ENCODE measurements around the gene LRP1-AS. TPM values are rescaled to one million over a fixed set of nuclear protein-coding genes. Genes with fewer than 3 reads are reported as not detected.

The LRP1-AS gene
- total and polyA plus RNA-seq, 2 experiments from 2014 or later, result not detected

- Histone ChIP-seq H3K4me3 (no peak overlapping the region), H3K4me1 (ENCODE audit: low read depth) (peaks cover 7% of the 10 kb centered on the region), H3K9me3 (ENCODE audit: low read depth) (no peaks in the 10 kb centered on the region), H3K36me3 (peaks cover 7% of the 10 kb centered on the region), H3K27ac (no peak overlapping the region), H3K27me3 (no peaks in the 10 kb centered on the region)
- no peak for TF ChIP-seq CTCF (IDR thresholded peaks at IDR 0.05; ENCODE audit: low read depth, low read length)
- DNase-seq (ENCODE audit: low read depth in 1 of 2, low spot score in 1 of 2), result no peak
These were observed 48.9 kb downstream of the LRP1-AS start for GRCh38 chr12:57098546-57098945.

GRCh38 chr12:57097554-57097835 is 49.9 kb downstream of the LRP1-AS start:
- no peak for DNase-seq (ENCODE audit: low read depth in 1 of 2, low spot score in 1 of 2)
- Histone ChIP-seq H3K36me3 (peaks cover 7% of the 10 kb centered on the region), H3K27me3 (no peaks in the 10 kb centered on the region), H3K4me1 (ENCODE audit: low read depth) (peaks cover 7% of the 10 kb centered on the region), H3K4me3 (no peak overlapping the region), H3K27ac (no peak overlapping the region), H3K9me3 (ENCODE audit: low read depth) (no peaks in the 10 kb centered on the region)
- TF ChIP-seq CTCF (IDR thresholded peaks at IDR 0.05; ENCODE audit: low read depth, low read length), result no peak

- H3K27me3 ChIP-seq, result no peaks in the 10 kb centered on the region
- H3K4me1 ChIP-seq (ENCODE audit: low read depth), result peaks cover 7% of the 10 kb centered on the region
These were observed 50.5 kb downstream of the LRP1-AS start for GRCh38 chr12:57096748-57097553.

GRCh38 chr12:57096099-57096572 is 51.3 kb downstream of the LRP1-AS start:
- Histone ChIP-seq H3K36me3 (peaks cover 15% of the 10 kb centered on the region), H3K9me3 (ENCODE audit: low read depth) (no peaks in the 10 kb centered on the region), H3K27me3 (no peaks in the 10 kb centered on the region), H3K4me3 (no peak overlapping the region), H3K27ac (peak overlapping the region; percentile 16), H3K4me1 (ENCODE audit: low read depth) (peaks cover 7% of the 10 kb centered on the region)
- peak in 1 of 2 donors; percentile 41 for DNase-seq (ENCODE audit: low read depth in 1 of 2, low spot score in 1 of 2)
- TF ChIP-seq CTCF (IDR thresholded peaks at IDR 0.05; ENCODE audit: low read depth, low read length), result no peak

More at GRCh38 chr12:57096748-57097553, 50.5 kb downstream of the LRP1-AS start:
- Histone ChIP-seq H3K36me3 (peaks cover 9% of the 10 kb centered on the region), H3K4me3 (no peak overlapping the region), H3K9me3 (ENCODE audit: low read depth) (no peaks in the 10 kb centered on the region), H3K27ac (peak overlapping the region; percentile 16)
- no peak for DNase-seq (ENCODE audit: low read depth in 1 of 2, low spot score in 1 of 2)
- no peak for TF ChIP-seq CTCF (IDR thresholded peaks at IDR 0.05; ENCODE audit: low read depth, low read length)

- no peaks in the 10 kb centered on the region for H3K9me3 ChIP-seq (ENCODE audit: low read depth)
- no peak overlapping the region for H3K4me3 ChIP-seq
- peaks cover 10% of the 10 kb centered on the region for H3K4me1 ChIP-seq (ENCODE audit: low read depth)
- no peaks in the 10 kb centered on the region for H3K27me3 ChIP-seq
- H3K27ac ChIP-seq, result peak overlapping the region; percentile 62
- peaks cover 15% of the 10 kb centered on the region for H3K36me3 ChIP-seq
- TF ChIP-seq CTCF (IDR thresholded peaks at IDR 0.05; ENCODE audit: low read depth, low read length), result no peak
- DNase-seq (ENCODE audit: low read depth in 1 of 2, low spot score in 1 of 2), result no peak
These were observed 52.0 kb downstream of the LRP1-AS start for GRCh38 chr12:57095440-57095839.

Other genes starting within 250 kb of the LRP1-AS start
- gene SDR9C7, start 213.2 kb downstream of the LRP1-AS start, total RNA-seq, result 0.14 and 1.3 TPM in 2 replicates
- gene SDR9C7, start 213.2 kb downstream of the LRP1-AS start, polyA plus RNA-seq, result 0.07 and 1.2 TPM in 2 replicates
- gene RDH16, start 190.0 kb downstream of the LRP1-AS start, total RNA-seq, result 0.95 and 2.6 TPM in 2 replicates
- gene RDH16, start 190.0 kb downstream of the LRP1-AS start, polyA plus RNA-seq, result 0.92 and 1.1 TPM in 2 replicates
- 14.4 and 17.9 TPM in 2 replicates for gene ZBTB39, start 141.1 kb downstream of the LRP1-AS start, total RNA-seq
- 8.8 and 9.9 TPM in 2 replicates for gene ZBTB39, start 141.1 kb downstream of the LRP1-AS start, polyA plus RNA-seq
- 1.4 and 3.5 TPM in 2 replicates for gene TAC3, start 131.1 kb downstream of the LRP1-AS start, total RNA-seq
- gene TAC3, start 131.1 kb downstream of the LRP1-AS start, polyA plus RNA-seq, result 5.7 and 9.9 TPM in 2 replicates
- not detected in 2 replicates for gene MYO1A, start 97.5 kb downstream of the LRP1-AS start, total RNA-seq
- 1.5 TPM in 1 of 2 replicates, not detected in the other for gene MYO1A, start 97.5 kb downstream of the LRP1-AS start, polyA plus RNA-seq
- gene NEMP1, start 68.8 kb downstream of the LRP1-AS start, total RNA-seq, result 4.4 and 8.8 TPM in 2 replicates
- 5.8 and 6.6 TPM in 2 replicates for gene NEMP1, start 68.8 kb downstream of the LRP1-AS start, polyA plus RNA-seq
- gene NAB2, start 58.5 kb downstream of the LRP1-AS start, total RNA-seq, result 30.8 and 35.0 TPM in 2 replicates
- gene NAB2, start 58.5 kb downstream of the LRP1-AS start, polyA plus RNA-seq, result 11.9 and 14.7 TPM in 2 replicates
- 34.6 and 53.0 TPM in 2 replicates for gene STAT6, start 36.3 kb downstream of the LRP1-AS start, total RNA-seq
- gene STAT6, start 36.3 kb downstream of the LRP1-AS start, polyA plus RNA-seq, result 37.2 and 45.9 TPM in 2 replicates
- 37.1 and 77.5 TPM in 2 replicates for gene LRP1, start 19.1 kb downstream of the LRP1-AS start, total RNA-seq
- 28.3 and 28.5 TPM in 2 replicates for gene LRP1, start 19.1 kb downstream of the LRP1-AS start, polyA plus RNA-seq
- gene NXPH4, start 69.2 kb upstream of the LRP1-AS start, total RNA-seq, result 0.80 and 1.1 TPM in 2 replicates
- 0.27 and 0.61 TPM in 2 replicates for gene NXPH4, start 69.2 kb upstream of the LRP1-AS start, polyA plus RNA-seq
- gene SHMT2, start 82.1 kb upstream of the LRP1-AS start, total RNA-seq, result 94.0 and 110 TPM in 2 replicates
- 59.9 and 64.7 TPM in 2 replicates for gene SHMT2, start 82.1 kb upstream of the LRP1-AS start, polyA plus RNA-seq
- 15.3 and 28.4 TPM in 2 replicates for gene STAC3, start 103.6 kb upstream of the LRP1-AS start, total RNA-seq
- 5.4 and 6.6 TPM in 2 replicates for gene STAC3, start 103.6 kb upstream of the LRP1-AS start, polyA plus RNA-seq